NCI-H2227 treated with DMSO at 0.1 percent for 48 hours (cell line): ENCODE results near the gene SCUBE1.
"Not testable (repeated sequence)": the region's sequence is repeated elsewhere in the genome, so short reads cannot be mapped to it uniquely, and the experiment has no call there.

ENCODE experiments used
- DNase-seq: peaks from one replicate; lab custom pipeline; 2025; lab: John Stamatoyannopoulos, UW

Gene SCUBE1

GRCh38 chr22:43301866-43302265 lies 41.3 kb downstream of the SCUBE1 start:
- DNase-seq = no peak

DNA sequence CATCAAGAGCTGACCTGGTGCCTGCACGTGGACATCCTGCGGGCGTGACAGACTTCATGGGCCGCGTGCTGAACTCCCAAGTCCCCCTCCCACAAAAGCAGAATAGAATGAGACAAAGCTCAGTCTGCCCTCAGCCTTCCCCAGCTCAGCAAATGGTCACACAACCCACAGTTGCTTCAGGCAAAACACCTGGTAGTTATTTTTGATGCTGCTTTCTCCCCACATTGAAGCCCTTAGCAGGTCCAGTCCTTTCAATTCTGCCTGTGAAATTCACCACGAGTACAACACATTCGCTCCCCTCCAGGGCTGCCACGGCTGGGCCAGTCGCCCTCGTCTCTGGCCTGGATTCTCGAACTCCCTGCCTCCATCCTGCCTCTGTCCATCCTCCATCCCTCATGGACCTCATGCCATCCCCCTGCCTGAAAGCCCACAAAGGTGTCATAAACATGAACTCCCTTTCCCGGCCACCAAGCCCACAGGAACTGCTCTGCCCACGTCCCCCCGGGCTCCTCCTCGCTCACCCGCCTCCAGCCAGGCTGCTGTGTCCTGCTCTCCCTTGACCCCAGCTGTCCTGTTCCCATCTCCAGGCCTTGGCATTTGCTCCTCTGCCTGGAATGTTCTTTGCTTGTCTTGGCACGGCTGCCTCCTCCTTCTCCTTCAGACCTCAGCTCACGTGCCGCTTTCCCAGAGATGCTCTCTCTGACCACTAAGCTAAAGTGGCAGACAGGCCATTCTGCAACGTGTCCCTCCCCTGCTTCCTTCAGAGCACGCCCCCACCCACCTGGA lies 42.1 kb downstream of the SCUBE1 start:
- DNase-seq = no peak

- DNase-seq = no peak
Measured at GRCh38 chr22:43299736-43300135, 43.4 kb downstream of the SCUBE1 start.

DNA sequence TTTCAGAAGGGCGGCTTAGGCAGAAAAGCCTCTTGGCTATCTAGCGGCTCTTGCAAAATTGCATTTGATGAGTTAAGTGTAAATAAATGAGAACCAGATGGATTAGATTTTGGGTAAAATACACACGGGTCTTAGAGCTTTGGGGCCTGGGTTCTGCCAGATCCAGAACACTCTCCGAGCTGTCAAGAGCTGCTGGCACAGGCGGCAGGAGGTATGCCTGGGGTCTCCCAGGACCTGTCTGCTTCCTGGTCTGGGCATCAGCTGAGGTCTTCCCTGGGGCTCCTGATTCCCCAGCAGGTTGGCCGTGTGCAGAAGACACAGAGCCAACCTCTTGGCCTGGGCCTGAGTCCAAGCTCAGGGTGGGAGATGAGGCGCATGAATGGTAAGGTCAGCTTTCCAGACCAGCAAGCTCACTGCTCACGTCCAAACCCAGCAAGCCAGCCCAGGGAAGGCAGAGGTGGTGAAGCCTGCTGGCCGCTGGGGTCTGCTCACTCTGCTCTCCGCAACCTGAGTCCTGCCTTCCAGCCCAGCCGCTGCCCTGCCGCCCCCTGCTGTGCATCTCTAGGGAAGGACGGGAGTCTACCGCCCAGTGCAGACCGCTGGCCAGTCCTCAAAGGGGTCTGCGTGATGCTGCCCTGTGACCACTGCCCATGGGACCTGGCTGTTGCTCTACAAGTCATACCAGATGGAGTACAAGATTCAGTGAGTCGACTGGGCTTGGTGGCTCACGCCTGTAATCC lies 44.9 kb downstream of the SCUBE1 start:
- no peak for DNase-seq

DNA sequence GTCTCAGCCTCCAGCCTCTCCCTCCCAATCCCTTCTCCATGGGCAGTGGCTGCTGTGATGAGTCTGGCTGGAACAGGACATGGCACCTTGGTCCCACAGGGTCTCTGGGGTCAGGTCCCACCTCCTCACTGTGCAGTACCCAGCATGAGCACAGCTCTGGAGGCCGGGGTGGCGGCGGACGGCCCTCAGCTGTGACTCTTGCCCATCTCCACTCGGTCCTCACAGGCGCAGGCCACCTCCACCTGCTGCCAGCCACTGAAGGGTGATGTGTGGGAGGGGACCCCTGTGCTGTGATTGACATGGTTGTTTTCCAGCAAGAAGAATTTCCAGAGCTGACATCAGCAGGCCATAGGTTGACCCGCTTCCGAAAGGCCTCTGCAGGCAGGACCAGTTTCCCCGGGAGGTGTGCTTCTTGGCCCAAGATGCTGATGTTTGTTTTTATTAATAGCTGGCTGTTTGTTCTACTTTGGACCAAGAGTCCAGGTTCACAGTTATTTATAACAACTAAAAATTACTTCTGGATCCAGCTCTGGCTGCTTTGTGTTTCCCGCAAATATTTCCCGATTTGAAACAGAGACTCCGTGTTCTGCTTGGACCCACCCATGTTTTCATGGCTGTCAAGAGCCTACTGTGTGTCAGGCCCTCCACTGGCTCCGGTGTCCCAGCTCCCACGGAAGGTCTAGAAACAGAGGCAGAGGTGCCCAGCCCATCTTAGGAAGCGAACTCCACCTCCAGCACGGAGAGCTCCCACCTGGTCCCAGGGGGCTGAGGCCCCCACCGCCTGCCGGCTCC lies 45.7 kb downstream of the SCUBE1 start:
- DNase-seq = no peak

DNA sequence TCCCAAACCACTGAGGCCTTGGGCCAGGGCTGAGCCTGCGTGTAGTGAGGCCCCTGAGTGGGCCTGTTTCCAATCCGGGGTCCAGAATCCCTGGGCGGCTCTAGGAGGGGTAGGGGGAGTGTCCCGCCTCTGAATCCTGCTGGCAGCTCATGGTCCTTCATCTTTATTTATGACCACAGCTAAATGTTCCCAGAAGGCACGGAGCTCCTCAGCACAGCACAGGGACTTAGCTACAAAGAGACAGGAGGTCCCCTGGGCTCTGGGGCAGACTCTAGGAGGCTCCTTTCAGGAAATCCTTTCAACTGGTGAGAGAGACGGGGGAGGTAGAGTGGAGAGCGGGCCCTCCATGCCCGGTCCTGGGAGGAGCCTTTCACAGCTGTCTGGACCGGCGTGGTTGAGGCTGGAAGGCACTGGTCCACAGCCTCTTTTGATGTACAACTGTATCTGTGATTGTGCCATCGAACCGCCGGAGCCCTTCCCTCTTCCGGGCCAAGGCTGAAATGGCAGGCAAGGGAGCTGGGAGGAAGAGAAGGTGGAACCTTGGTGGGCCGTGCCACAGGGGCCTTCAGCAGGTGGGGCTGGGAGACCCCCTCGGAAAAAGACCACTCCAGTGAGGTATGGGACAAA lies 46.8 kb downstream of the SCUBE1 start:
- DNase-seq = no peak

- no peak for DNase-seq
Measured at GRCh38 chr22:43295660-43296059, 47.5 kb downstream of the SCUBE1 start.

- DNase-seq = no peak
Measured at GRCh38 chr22:43295173-43295572, 48.0 kb downstream of the SCUBE1 start.

DNA sequence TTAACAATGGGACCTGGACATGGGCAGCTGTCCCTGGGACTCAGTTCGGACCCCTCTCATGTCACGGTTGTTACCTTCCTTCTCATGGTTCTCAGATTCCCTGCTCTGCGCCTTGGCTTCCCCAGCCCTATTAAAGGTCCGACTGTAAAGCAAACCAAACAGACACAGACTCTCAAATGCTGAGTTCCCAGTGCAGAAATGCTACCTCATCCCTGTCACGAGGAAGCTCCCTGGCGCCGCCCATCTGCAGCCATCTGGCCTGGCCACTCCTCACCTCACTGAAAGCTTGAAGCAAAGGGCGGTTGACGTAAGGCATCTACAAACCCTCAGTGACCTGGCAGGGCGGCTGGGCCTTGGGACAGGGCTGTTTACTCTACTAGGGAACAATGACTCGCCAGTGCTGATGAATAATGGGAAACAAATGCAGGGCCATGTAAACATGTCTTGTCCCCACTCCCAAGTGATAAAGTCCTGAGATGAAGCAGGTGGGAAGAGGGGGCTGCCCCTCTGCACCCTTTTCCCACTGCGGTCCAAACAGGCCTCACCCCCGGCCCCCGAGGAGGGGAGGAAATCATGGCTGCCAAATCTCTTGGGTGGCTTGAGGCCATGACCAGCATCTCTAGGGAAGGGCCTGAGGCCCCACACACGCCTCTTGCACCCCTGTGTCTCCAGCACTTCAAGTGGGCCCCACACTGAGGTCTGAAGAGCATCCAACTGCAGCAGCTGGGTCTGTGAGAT lies 49.3 kb downstream of the SCUBE1 start:
- DNase-seq = no peak

DNA sequence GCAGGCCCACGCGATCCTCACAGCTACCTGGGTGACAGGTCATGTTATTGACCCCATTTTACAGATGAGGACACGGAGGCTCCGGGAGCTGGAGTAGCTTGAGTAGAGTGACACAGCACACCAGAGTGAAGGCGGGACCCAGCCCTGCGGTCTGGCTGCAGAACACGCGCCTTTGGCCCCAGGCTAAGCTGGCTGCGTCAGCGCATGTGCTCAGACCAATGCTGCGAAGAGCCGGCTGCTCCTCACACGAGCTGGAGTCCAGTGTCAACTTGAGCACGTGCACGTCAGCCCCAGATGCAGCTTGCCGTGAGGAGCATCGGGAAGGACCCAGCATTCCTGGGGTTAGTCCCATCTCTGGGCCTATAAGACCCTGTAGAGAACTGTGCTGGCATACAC lies 49.9 kb downstream of the SCUBE1 start:
- no peak for DNase-seq

DNA sequence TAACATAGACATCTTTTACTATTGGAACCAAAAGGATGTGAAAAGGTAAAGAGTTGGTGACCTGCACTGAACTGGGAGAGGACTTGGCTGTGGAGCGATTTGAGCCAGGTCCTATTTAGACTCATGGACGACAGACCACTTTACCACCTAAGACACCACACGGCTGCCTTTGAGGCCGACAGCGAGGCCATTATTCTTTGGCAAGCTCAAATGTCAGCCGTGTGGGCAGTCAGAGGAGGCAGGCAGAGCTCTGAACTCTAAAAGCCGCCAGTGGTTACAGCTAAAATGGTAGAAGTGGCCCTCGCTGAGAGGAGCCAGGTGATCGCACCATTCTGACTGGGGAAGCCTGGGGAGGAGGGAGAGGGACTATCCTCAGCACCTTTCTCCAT lies 50.5 kb downstream of the SCUBE1 start:
- DNase-seq = no peak

GRCh38 chr22:43291381-43291780 lies 51.8 kb downstream of the SCUBE1 start:
- DNase-seq = no peak

DNA sequence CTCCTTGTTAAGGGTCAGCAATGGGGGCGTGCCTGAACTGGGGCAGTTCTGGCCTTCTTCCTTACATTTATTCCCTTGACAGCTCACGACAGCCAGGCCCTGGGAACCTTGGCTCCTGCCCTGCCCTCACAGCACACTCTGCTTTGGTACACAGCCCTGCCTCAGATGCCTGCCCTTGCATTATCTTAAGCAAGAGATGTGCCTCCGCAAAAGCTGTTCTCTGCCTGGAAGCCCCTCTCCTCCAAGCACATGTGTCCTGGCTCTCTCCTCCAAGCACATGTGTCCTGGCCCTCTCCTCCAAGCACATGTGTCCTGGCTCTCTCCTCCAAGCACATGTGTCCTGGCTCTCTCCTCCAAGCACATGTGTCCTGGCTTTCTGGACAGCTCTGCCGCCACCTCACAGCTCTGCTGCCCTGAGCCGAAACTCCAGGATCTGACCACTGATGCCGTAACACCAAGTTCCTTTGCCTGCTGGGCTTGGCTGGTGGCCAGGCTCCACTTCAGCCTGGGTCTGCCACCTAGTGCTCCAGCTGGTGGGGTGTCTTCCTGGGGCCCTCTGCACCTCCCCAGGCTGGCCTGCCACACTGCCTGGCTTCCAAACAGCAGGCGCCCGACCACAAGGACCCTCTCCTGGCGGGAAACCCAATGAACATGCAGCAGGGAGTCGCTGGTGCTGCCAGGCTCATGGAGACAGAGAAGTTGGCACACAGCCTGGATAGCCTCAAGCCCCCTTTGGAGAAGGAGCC lies 53.0 kb downstream of the SCUBE1 start:
- no peak for DNase-seq

DNA sequence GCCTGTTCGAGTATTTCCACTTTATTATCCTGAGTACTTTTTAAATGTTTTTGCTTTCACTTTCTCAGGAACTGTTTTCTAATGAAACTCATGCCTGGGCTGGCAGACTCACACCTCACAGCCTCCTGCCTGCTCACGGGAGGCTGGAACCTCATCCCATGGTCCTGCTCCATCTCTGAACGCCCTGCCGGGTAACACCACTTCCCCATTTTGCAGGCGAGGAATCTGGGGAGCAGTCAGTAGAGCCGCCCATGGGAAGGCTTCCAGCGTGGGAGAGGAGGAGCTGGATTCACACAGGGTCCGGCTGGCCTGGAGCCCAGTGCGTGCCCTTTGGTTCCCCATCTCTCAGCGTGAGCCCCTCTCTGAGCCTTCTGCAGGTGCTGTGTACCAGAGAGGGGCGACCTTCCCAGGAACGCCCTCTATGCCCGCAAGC lies 53.6 kb downstream of the SCUBE1 start:
- no peak for DNase-seq

DNA sequence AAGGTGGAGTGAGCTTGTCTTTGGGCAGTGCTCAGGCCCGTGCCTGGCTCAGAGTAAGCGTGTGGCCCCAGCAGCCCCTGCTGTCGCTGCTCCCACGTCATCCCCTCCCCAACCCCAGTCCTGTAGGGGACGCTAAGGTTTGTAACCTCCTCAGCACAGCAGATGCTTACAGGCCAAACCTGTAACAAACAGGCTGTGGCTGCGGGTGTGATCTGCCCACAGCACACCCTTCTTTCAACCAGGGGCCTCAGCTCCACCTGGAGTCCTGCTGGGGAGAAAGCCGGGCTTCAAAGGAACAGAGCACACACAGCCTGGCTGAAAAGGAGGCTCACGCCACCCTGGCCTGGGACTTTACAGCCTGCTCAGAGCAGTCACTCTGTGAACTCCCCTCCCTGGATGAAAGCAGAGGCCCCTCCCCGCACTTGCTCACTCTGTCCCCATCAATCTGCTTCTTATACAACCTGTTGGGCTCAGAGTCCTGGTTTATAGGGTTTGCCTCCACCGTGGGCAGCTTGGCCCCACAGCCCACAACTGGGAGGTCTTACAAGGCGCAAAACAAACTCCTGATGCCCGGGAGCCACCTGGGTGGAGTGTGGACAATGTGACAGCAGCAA lies 54.3 kb downstream of the SCUBE1 start:
- no peak for DNase-seq

DNA sequence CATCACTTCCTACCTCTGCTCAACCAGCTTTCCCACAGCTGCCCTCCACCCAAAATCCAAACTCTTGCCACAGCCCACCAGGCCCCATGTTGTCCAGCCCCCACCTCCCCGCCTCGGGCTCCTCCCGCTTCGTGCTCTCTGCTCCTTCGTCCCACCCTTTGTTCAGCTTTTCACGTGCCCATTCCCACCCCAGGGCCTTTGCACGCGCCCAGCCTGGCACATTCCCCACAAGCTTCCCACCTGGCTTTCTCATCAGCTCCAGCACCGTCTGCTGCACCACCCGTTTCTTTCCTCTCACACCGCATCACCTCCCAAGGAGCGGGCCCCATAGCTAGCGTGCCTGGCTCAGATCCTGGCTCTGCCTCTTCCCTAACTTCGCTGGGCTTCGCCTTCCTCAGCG lies 54.8 kb downstream of the SCUBE1 start:
- DNase-seq = no peak

DNA sequence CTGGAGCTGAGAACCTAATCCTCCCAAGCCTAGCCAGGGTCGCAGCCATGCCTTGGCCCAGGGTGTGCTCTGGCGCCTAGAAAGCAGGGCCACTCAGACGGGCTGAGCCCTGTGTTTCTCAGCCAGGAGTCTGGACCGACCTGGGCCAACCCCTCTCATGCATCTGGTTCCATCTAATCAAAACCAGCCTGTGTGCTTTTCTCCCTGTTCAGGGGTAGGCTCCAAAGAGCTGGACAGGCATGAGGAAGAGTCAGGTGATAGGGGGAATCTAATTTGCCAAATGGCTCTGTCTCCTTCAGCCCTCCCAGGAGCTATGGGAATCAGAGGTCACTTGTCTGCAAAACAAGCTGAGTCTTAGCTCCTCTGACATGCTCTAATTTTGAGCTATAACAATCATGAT lies 55.7 kb downstream of the SCUBE1 start:
- DNase-seq = no peak

GRCh38 chr22:43281394-43281793 lies 61.8 kb downstream of the SCUBE1 start:
- DNase-seq = no peak

DNA sequence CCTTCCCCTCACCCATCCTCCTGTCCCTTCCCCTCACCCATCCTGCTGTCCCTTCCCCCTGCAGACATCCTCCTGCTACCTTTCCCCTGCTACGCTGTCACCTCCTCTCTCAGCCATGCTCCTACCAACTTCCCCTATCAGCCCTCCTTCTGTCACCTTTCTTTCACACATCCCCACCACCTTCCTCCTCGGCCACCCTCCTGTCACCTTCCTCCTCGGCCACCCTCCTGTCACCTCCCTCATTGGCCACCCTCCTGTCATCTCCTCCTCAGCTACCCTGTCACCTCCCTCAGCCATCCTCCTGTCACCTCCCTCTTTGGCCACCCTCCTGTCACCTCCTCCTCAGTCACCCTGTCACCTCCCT lies 62.7 kb downstream of the SCUBE1 start:
- DNase-seq = not testable (repeated sequence)

GRCh38 chr22:43279867-43280522 lies 63.2 kb downstream of the SCUBE1 start:
- DNase-seq = no peak
